ENCODE results near the gene SGSM2. TPM values are rescaled to one million over a fixed set of nuclear protein-coding genes. Genes with fewer than 3 reads are reported as not detected.
A peak's percentile ranks its signal among the peaks of the same experiment; 100 is the strongest.

The SGSM2 gene
- total RNA-seq, 4 donors from 2014 or later = 41.0 to 148 (median 70.0) TPM

DNA sequence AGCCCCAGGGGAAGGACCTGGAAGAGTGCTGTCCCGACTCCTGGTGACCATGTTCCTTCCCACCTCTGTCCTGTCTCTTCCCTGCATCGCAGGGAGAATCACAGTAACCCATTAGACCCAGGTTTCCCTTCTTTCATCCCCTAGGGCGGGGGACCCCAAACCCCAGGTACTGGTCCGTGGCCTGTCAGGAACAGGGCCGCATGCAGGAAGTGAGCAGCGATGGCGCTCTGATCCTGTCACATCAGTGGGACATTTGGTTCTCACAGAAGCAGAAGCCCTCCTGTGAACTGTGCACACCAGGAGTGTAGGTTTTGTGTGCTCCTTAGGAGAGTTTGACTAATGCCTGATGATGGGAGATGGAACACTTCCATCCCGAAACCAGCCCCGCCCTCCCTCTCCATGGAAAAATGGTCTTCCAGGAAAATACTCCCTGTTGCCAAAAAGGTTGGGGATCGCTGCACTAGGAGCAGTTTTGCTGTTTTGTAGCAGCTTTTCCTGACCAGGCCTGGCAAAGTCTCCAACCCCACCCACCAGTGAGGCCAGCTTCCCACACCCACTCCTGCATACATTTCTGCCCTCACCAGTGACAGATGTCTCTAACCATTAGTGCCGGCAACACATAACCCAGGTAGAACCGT is 53.0 kb downstream of the SGSM2 start:
- Histone ChIP-seq H3K4me1 (peaks cover 31 to 46% (median 37%) of the 10 kb centered on the region in 4 donors), H3K9me3 (no peaks in the 10 kb centered on the region), H3K4me3 (no peak overlapping the region), H3K36me3 (no peaks in the 10 kb centered on the region), H3K27me3 (no peaks in the 10 kb centered on the region), H3K27ac (peak overlapping the region; percentile 98 to 100 (median 100))
- 79% methylated on average over 12 of the region's 12 CpGs; no CpG with 5 or more reads in 1 of the 2 donors for WGBS, 2 donors (ENCODE audit: low coverage in 1 of 2)
- no peak for TF ChIP-seq POLR2AphosphoS5 (IDR thresholded peaks at IDR 0.05)
- no peak for TF ChIP-seq EP300 (IDR thresholded peaks at IDR 0.05; ENCODE audit: low read depth)
- TF ChIP-seq, protein P1, sequence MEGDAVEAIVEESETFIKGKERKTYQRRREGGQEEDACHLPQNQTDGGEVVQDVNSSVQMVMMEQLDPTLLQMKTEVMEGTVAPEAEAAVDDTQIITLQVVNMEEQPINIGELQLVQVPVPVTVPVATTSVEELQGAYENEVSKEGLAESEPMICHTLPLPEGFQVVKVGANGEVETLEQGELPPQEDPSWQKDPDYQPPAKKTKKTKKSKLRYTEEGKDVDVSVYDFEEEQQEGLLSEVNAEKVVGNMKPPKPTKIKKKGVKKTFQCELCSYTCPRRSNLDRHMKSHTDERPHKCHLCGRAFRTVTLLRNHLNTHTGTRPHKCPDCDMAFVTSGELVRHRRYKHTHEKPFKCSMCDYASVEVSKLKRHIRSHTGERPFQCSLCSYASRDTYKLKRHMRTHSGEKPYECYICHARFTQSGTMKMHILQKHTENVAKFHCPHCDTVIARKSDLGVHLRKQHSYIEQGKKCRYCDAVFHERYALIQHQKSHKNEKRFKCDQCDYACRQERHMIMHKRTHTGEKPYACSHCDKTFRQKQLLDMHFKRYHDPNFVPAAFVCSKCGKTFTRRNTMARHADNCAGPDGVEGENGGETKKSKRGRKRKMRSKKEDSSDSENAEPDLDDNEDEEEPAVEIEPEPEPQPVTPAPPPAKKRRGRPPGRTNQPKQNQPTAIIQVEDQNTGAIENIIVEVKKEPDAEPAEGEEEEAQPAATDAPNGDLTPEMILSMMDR (IDR thresholded peaks at IDR 0.05) = no peak
- no peak for TF ChIP-seq POLR2A (IDR thresholded peaks at IDR 0.05)
- in situ Hi-C loops (cut with MboI; ENCODE audit: low pct_ligation_motif_present in 1 of 4, low pct_unique_long_range_greater_than_20kb in 1 of 4, low sequenced_read_pairs in 3 of 4) = no loop called here
- DNase-seq = no peak
- intact Hi-C loops (cut with DNase I; ENCODE audit: low total_unique reads) = no loop called here

DNA sequence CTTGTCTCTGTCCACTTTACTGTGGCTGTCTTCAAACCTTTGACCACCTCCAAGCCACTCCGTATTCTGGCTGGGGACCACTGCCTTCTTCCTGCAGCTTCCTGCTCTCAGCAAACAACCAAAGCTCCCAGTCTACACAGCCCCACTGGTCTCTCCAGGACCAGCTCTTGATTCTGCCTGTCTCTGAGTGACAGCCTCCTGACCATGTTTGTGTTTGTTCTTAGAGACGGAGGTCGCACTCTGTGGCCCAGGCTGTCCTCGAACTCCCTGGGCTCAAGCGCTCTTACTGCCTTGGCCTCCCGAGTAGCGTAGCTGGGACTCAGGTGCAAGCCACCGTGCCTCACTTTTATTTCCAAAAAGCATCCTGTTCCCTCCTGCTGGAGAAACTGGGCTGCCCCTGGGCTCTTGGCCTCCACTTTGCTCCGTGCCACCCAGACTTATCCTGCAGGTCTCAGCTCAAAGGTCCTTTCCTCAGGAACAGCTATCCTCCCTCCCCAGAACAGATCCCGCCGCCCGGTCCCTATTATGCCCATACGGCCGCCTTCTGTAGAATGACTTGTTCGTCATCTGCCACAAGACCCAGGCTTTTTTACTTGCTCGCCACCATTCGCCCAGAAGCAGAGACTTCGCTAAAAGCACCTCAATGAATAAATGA is 54.4 kb downstream of the SGSM2 start:
- no peaks in the 10 kb centered on the region for H3K9me3 ChIP-seq
- intact Hi-C loops (cut with DNase I; ENCODE audit: low total_unique reads) (no loop called here), in situ Hi-C loops (cut with MboI; ENCODE audit: low pct_ligation_motif_present in 1 of 4, low pct_unique_long_range_greater_than_20kb in 1 of 4, low sequenced_read_pairs in 3 of 4) (no loop called here)
- peak overlapping the region; percentile 98 to 100 (median 100) for H3K27ac ChIP-seq
- peak overlapping the region in 3 of 4 donors; percentile 74 to 86 (median 77) for H3K4me3 ChIP-seq
- H3K27me3 ChIP-seq = no peaks in the 10 kb centered on the region
- WGBS, 2 donors (ENCODE audit: low coverage in 1 of 2) = 48 to 74% methylated on average over 8 to 18 of the region's 18 CpGs
- H3K4me1 ChIP-seq = peaks cover 45 to 54% (median 49%) of the 10 kb centered on the region in 4 donors
- DNase-seq = no peak
- TF ChIP-seq, protein P1 (IDR thresholded peaks at IDR 0.05) = no peak
- TF ChIP-seq POLR2AphosphoS5 (IDR thresholded peaks at IDR 0.05) (no peak), POLR2A (IDR thresholded peaks at IDR 0.05) (no peak), EP300 (IDR thresholded peaks at IDR 0.05; ENCODE audit: low read depth) (no peak)
- H3K36me3 ChIP-seq = no peaks in the 10 kb centered on the region

- TF ChIP-seq POLR2AphosphoS5 (IDR thresholded peaks at IDR 0.05) (peak; percentile 86 to 94 (median 94)), POLR2A (IDR thresholded peaks at IDR 0.05) (peak; percentile 72)
- TF ChIP-seq, protein P1 (IDR thresholded peaks at IDR 0.05) = no peak
- peak overlapping the region; percentile 74 to 86 (median 79) for H3K4me3 ChIP-seq
- H3K9me3 ChIP-seq = no peaks in the 10 kb centered on the region
- intact Hi-C loops (cut with DNase I; ENCODE audit: low total_unique reads) (no loop called here), in situ Hi-C loops (cut with MboI; ENCODE audit: low pct_ligation_motif_present in 1 of 4, low pct_unique_long_range_greater_than_20kb in 1 of 4, low sequenced_read_pairs in 3 of 4) (no loop called here)
- WGBS, 2 donors (ENCODE audit: low coverage in 1 of 2) = 3% methylated on average over 43 of the region's 83 CpGs; no CpG with 5 or more reads in 1 of the 2 donors
- H3K4me1 ChIP-seq = peaks cover 52 to 62% (median 54%) of the 10 kb centered on the region in 4 donors
- no peaks in the 10 kb centered on the region for H3K27me3 ChIP-seq
- DNase-seq = peak; percentile 97
- H3K36me3 ChIP-seq = no peaks in the 10 kb centered on the region
- H3K27ac ChIP-seq = peak overlapping the region; percentile 98 to 100 (median 100)
Measured at GRCh38 chr17:2392252-2393173, 55.2 kb downstream of the SGSM2 start.
